OCI-LY3 (cell line): ENCODE data around the gene CCDC83.
"Not testable (repeated sequence)": the region's sequence is repeated elsewhere in the genome, so short reads cannot be mapped to it uniquely, and the experiment has no call there.

Source experiments
- H2AFZ ChIP-seq: fragments of 200-600, 300-600 bp; shearing (Covaris generic); 2 replicates; pipeline ENCODE4 v1.6.0; 2014; ENCODE audit warnings: antibody characterized with exemption, low read depth, low read length
- H3K27ac ChIP-seq: fragments of 200-600, 300-600 bp; sonication (generic); 2 replicates; pipeline ENCODE4 v1.5.1; 2014; ENCODE audit warnings: mild to moderate bottlenecking, low read length, moderate library complexity, mixed read lengths
- H3K27me3 ChIP-seq: fragments of 200-600, 300-600 bp; sonication (generic); 2 replicates; pipeline ENCODE4 v1.6.1; 2014; ENCODE audit warnings: low read depth, low read length, mixed read lengths
- H3K36me3 ChIP-seq: fragments of 200-600, 300-600 bp; sonication (generic); replicated peaks from 2 replicates; pipeline ENCODE3; 2014; ENCODE audit warnings: low read depth, low read length, mixed read lengths
- H3K4me1 ChIP-seq: fragments of 300-600, 200-600 bp; sonication (generic); 2 replicates; pipeline ENCODE4 v1.6.1; 2014; ENCODE audit warnings: low read length, mixed read lengths
- H3K4me2 ChIP-seq: fragments of 200-600, 300-600 bp; sonication (generic); 2 replicates; pipeline ENCODE4 v1.6.1; 2014; ENCODE audit warnings: low read length, mixed read lengths
- H3K4me3 ChIP-seq: fragments of 300-600, 200-600 bp; sonication (generic); 2 replicates; pipeline ENCODE4 v1.5.1; 2014; ENCODE audit warnings: antibody characterized with exemption, mild to moderate bottlenecking, low read length, moderate library complexity
- H3K79me2 ChIP-seq: fragments of 300-600, 200-600 bp; shearing (Covaris generic); 2 replicates; pipeline ENCODE4 v1.6.1; 2014; ENCODE audit warnings: mild to moderate bottlenecking, low read length, mixed read lengths
- H3K9ac ChIP-seq: fragments of 300-600, 200-600 bp; shearing (Covaris generic); 2 replicates; pipeline ENCODE4 v1.6.0; 2014; ENCODE audit warnings: mild to moderate bottlenecking, low read length, moderate library complexity
- H3K9me3 ChIP-seq: fragments of 200-600, 300-600 bp; shearing (Covaris generic); 2 replicates; pipeline ENCODE4 v1.6.1; 2014; ENCODE audit warnings: low read length, mixed read lengths; ENCODE audit not compliant: insufficient read depth
- H4K20me1 ChIP-seq: fragments of 200-600, 300-600 bp; sonication (generic); 2 replicates; pipeline ENCODE4 v1.6.1; 2016; ENCODE audit warnings: low read length, mixed read lengths; ENCODE audit not compliant: insufficient read depth
- CTCF ChIP-seq: fragments of 200-600, 300-600 bp; sonication (generic); IDR thresholded peaks from 2 replicates; pipeline ENCODE4 v1.5.1; 2014; ENCODE audit warnings: antibody characterized with exemption, low read length, low read depth
- EZH2phosphoT487 ChIP-seq: fragments of 200-600 bp; shearing (Covaris generic); IDR thresholded peaks from 2 replicates; pipeline ENCODE4 v1.6.1; 2018; ENCODE audit warnings: antibody characterized with exemption, mixed run types, low read depth

Gene CCDC83

GRCh38 chr11:85950317-85951048 lies 95.3 kb downstream of the CCDC83 start:
- TF ChIP-seq EZH2phosphoT487, result no peak
- TF ChIP-seq CTCF, result no peak
- H3K9me3 ChIP-seq, result peaks cover 11% of the 10 kb centered on the region; the same call in 1 of the 2 replicates
- H3K79me2 ChIP-seq, result no peaks in the 10 kb centered on the region
- H3K9ac ChIP-seq, result no peak overlapping the region
- H4K20me1 ChIP-seq, result no peaks in the 10 kb centered on the region
- H3K4me2 ChIP-seq, result no peak overlapping the region
- no peak overlapping the region for H3K27ac ChIP-seq
- H3K27me3 ChIP-seq, result no peaks in the 10 kb centered on the region
- no peak overlapping the region for H3K4me3 ChIP-seq
- H3K4me1 ChIP-seq, result peaks cover 45% of the 10 kb centered on the region
- peaks cover 36% of the 10 kb centered on the region for H3K36me3 ChIP-seq
- H2AFZ ChIP-seq, result no peak overlapping the region

- Histone ChIP-seq H3K9ac (no peak overlapping the region), H3K27me3 (no peaks in the 10 kb centered on the region), H3K4me3 (no peak overlapping the region), H3K27ac (no peak overlapping the region), H4K20me1 (no peaks in the 10 kb centered on the region), H3K9me3 (peaks cover 9% of the 10 kb centered on the region; the same call in 1 of the 2 replicates), H3K4me2 (no peak overlapping the region), H2AFZ (no peak overlapping the region), H3K79me2 (no peaks in the 10 kb centered on the region), H3K4me1 (peaks cover 39% of the 10 kb centered on the region), H3K36me3 (peaks cover 39% of the 10 kb centered on the region)
- TF ChIP-seq EZH2phosphoT487 (no peak), CTCF (no peak)
Observed at GRCh38 chr11:85951049-85951405, 95.8 kb downstream of the CCDC83 start.

- H3K27ac ChIP-seq, result no peak overlapping the region
- H3K9me3 ChIP-seq, result 0 out of 2 replicates have a peak, but pooled peaks cover 4% of the 10 kb centered on the region
- peaks cover 34% of the 10 kb centered on the region for H3K4me1 ChIP-seq
- H3K36me3 ChIP-seq, result peaks cover 39% of the 10 kb centered on the region
- H3K4me3 ChIP-seq, result no peak overlapping the region
- H4K20me1 ChIP-seq, result no peaks in the 10 kb centered on the region
- no peaks in the 10 kb centered on the region for H3K27me3 ChIP-seq
- H3K9ac ChIP-seq, result no peak overlapping the region
- no peak overlapping the region for H3K4me2 ChIP-seq
- no peak overlapping the region for H2AFZ ChIP-seq
- no peak for TF ChIP-seq CTCF
- TF ChIP-seq EZH2phosphoT487, result no peak
- no peaks in the 10 kb centered on the region for H3K79me2 ChIP-seq
Observed at GRCh38 chr11:85951428-85952107, 96.4 kb downstream of the CCDC83 start.

GRCh38 chr11:85952108-85952485 lies 96.9 kb downstream of the CCDC83 start:
- H3K9me3 ChIP-seq, H3K4me2 ChIP-seq, H3K9ac ChIP-seq, H2AFZ ChIP-seq, H3K27me3 ChIP-seq, H4K20me1 ChIP-seq, H3K79me2 ChIP-seq, H3K4me3 ChIP-seq, H3K27ac ChIP-seq: not testable (repeated sequence)
- Histone ChIP-seq H3K36me3 (peaks cover 41% of the 10 kb centered on the region), H3K4me1 (peaks cover 29% of the 10 kb centered on the region)
